CD8-positive, alpha-beta memory T cell (primary cell): ENCODE results near the gene AP3B2. TPM values are rescaled to one million over a fixed set of nuclear protein-coding genes. Genes with fewer than 3 reads are reported as not detected.
A peak's percentile ranks its signal among the peaks of the same experiment; 100 is the strongest.

Experiments
- CTCF ChIA-PET: fragments of 350-600 bp; sonication (Branson Sonifier 250); formaldehyde crosslinking; loops from one replicate; lab custom pipeline; 2021; ENCODE audit warnings: antibody characterized with exemption; lab: Charles Lee
- POLR2A ChIA-PET: fragments of 350-600 bp; sonication (Branson Sonifier 250); formaldehyde crosslinking; loops from one replicate; lab custom pipeline; 2021; ENCODE audit warnings: antibody characterized with exemption; lab: Charles Lee
- DNase-seq, 5 donors: peaks; one replicate each; pipeline versions ENCODE4 v3.0.0 to v3.0.0-alpha.2; 2020 to 2022; ENCODE audit warnings: mixed read lengths in 1 of 5
- H3K27ac ChIP-seq: one replicate; pipeline ENCODE4 v1.7.0; 2013; ENCODE audit warnings: low read depth, mild to moderate bottlenecking, low read length, moderate library complexity
- H3K27me3 ChIP-seq: 2 replicates; pipeline ENCODE4 v1.7.0; 2013; ENCODE audit warnings: low read length, mild to moderate bottlenecking; ENCODE audit not compliant: insufficient read depth, poor library complexity, severe bottlenecking
- H3K36me3 ChIP-seq: 2 replicates; pipeline ENCODE4 v1.7.0; 2013; ENCODE audit warnings: mild to moderate bottlenecking, low read length, moderate library complexity; ENCODE audit not compliant: insufficient read depth
- H3K4me1 ChIP-seq: 2 replicates; pipeline ENCODE4 v1.7.0; 2013; ENCODE audit warnings: mild to moderate bottlenecking, low read length, moderate library complexity; ENCODE audit not compliant: insufficient read depth
- H3K4me3 ChIP-seq: 2 replicates; pipeline ENCODE4 v1.7.0; 2013; ENCODE audit warnings: mild to moderate bottlenecking, low read length
- H3K9me3 ChIP-seq: 2 replicates; pipeline ENCODE4 v1.7.0; 2013; ENCODE audit warnings: mild to moderate bottlenecking, low read length
- H3K27ac Mint-ChIP-seq, 8 donors: one replicate each; pipeline ENCODE4 v1.8.0; 2020 to 2021; ENCODE audit warnings: mixed read lengths in 8 of 8, mild to moderate bottlenecking in 6 of 8, inconsistent platforms in 3 of 8, moderate library complexity in 3 of 8
- H3K27me3 Mint-ChIP-seq, 2 donors: one replicate each; pipeline ENCODE4 v1.8.0; 2020 to 2021; ENCODE audit warnings: mixed read lengths in 2 of 2, mild to moderate bottlenecking in 1 of 2, moderate library complexity in 1 of 2
- H3K36me3 Mint-ChIP-seq, 3 donors: one replicate each; pipeline ENCODE4 v1.8.0; 2020 to 2021; ENCODE audit warnings: mixed read lengths in 3 of 3, inconsistent platforms in 1 of 3, mild to moderate bottlenecking in 1 of 3
- H3K4me1 Mint-ChIP-seq, 3 donors: one replicate each; pipeline ENCODE4 v1.8.0; 2020 to 2021; ENCODE audit warnings: mixed read lengths in 3 of 3, inconsistent platforms in 1 of 3, mild to moderate bottlenecking in 1 of 3
- H3K4me3 Mint-ChIP-seq, 7 donors: one replicate each; pipeline ENCODE4 v1.8.0; 2020 to 2021; ENCODE audit warnings: mixed read lengths in 7 of 7, mild to moderate bottlenecking in 6 of 7, moderate library complexity in 4 of 7, inconsistent platforms in 2 of 7
- H3K9me3 Mint-ChIP-seq, 5 donors: one replicate each; pipeline ENCODE4 v1.8.0; 2020 to 2022; ENCODE audit warnings: mixed read lengths in 5 of 5, mild to moderate bottlenecking in 3 of 5, moderate library complexity in 2 of 5, inconsistent platforms in 1 of 5
- polyA plus RNA-seq: library from polyadenylated mRNA; unstranded; fragments of 300-500 nt; fragmentation: Illumina TruSeq; gene quantifications from one replicate; pipeline ENCODE4 v1.2.3, GENCODE V29; 2021
- total RNA-seq, 2 experiments: library from RNA; stranded (reverse); gene quantifications; one replicate each; pipeline ENCODE4 v1.2.3, GENCODE V29; 2021

AP3B2 gene
- total and polyA plus RNA-seq, 3 experiments from 2014 or later = 0.16 to 0.61 TPM; not detected in 1

DNA sequence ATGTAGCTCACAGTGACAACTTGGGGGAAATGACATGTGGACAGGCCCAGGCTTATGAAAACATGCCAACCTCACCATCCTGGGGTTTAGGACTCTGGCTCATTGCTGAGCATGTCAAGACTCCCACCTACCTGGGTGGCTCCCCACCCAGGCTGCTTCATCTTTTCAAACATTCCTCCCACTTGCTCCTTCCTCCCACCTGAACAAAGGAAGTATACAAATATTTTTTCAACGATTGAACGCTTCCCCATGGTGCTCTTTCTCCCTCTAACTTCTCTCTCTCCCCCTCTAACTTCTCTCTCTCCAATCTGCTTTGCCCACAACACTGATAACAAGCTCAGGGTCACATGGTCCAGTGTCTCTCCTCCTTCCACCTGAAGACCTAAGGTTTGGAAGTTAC is 34.8 kb downstream of the AP3B2 start:
- Histone ChIP-seq H3K4me1 (no peaks in the 10 kb centered on the region), H3K9me3 (no peaks in the 10 kb centered on the region), H3K27ac (no peak overlapping the region), H3K27me3 (no peaks in the 10 kb centered on the region), H3K36me3 (no peaks in the 10 kb centered on the region), H3K4me3 (no peak overlapping the region)
- CTCF ChIA-PET = no interaction called here
- H3K4me3 Mint-ChIP-seq = no peak overlapping the region
- POLR2A ChIA-PET = no interaction called here
- H3K27ac Mint-ChIP-seq = no peak overlapping the region
- peaks cover 0 to 4% (median 3%) of the 10 kb centered on the region in 3 donors for H3K4me1 Mint-ChIP-seq
- peaks cover 0 to 3% of the 10 kb centered on the region in 2 donors for H3K27me3 Mint-ChIP-seq
- no peak for DNase-seq
- H3K36me3 Mint-ChIP-seq = no peaks in the 10 kb centered on the region
- peaks cover 0 to 3% (median 0%) of the 10 kb centered on the region in 5 donors for H3K9me3 Mint-ChIP-seq

DNA sequence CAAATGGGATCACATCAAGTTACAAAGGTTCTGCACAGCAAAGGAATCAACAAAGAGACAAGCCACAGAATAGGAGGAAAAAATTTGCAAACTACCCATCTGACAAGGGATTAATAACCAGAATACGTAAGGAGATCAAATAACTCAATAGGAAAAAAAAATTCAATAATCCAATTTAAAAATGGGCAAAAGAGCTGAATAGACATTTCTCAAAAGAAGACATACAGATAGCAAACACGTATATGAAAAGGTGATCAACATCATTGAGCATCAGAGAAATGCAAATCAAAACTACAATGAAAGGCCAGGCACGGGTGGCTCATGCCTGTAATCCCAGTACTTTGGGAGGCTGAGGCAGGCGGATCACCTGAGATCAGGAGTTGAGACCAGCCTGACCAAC is 39.0 kb downstream of the AP3B2 start:
- H3K27ac Mint-ChIP-seq = no peak overlapping the region

DNA sequence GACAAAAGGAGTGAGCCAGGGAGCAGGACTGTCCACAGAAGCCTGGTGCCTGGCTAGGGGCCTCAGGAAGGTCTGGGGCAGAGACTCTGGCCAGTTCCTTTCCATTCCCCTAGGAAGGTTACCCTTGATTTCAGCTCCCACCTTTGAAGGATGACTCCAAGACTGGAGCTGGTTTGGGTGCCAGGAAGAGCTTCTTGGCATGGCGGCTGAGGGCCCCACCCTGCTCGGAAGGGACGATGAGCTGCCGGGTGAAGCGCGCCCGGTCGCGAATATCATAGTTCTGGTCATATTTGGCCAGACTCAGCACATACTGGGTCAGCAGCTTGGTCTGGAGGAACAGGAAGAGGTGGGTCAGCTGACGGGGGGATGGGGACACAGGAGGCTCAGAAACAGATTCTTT is 43.1 kb downstream of the AP3B2 start:
- H3K27me3 ChIP-seq = no peaks in the 10 kb centered on the region
- H3K36me3 Mint-ChIP-seq = peaks cover 0 to 7% (median 0%) of the 10 kb centered on the region in 3 donors
- no peak for DNase-seq
- no peak overlapping the region for H3K4me3 ChIP-seq
- H3K36me3 ChIP-seq = no peaks in the 10 kb centered on the region
- peaks cover 26 to 51% of the 10 kb centered on the region in 2 donors for H3K27me3 Mint-ChIP-seq
- H3K9me3 Mint-ChIP-seq = peaks cover 0 to 3% (median 0%) of the 10 kb centered on the region in 5 donors
- no peak overlapping the region for H3K27ac Mint-ChIP-seq
- H3K4me1 ChIP-seq = no peaks in the 10 kb centered on the region
- no peak overlapping the region for H3K27ac ChIP-seq
- H3K9me3 ChIP-seq = no peaks in the 10 kb centered on the region
- CTCF ChIA-PET = no interaction called here
- POLR2A ChIA-PET = no interaction called here
- H3K4me1 Mint-ChIP-seq = no peaks in the 10 kb centered on the region
- no peak overlapping the region for H3K4me3 Mint-ChIP-seq

More for the DNA sequence above, 39.0 kb downstream of the AP3B2 start:
- Mint-ChIP-seq H3K9me3 (peaks cover 0 to 3% (median 0%) of the 10 kb centered on the region in 5 donors), H3K4me3 (no peak overlapping the region), H3K27me3 (peaks cover 15 to 20% of the 10 kb centered on the region in 2 donors), H3K4me1 (no peaks in the 10 kb centered on the region), H3K36me3 (no peaks in the 10 kb centered on the region)
- no peaks in the 10 kb centered on the region for H3K27me3 ChIP-seq
- H3K9me3 ChIP-seq = no peaks in the 10 kb centered on the region
- H3K27ac ChIP-seq = no peak overlapping the region
- no peaks in the 10 kb centered on the region for H3K36me3 ChIP-seq
- no peak for DNase-seq
- H3K4me3 ChIP-seq = no peak overlapping the region
- ChIA-PET CTCF (no interaction called here), POLR2A (no interaction called here)
- H3K4me1 ChIP-seq = no peaks in the 10 kb centered on the region

DNA sequence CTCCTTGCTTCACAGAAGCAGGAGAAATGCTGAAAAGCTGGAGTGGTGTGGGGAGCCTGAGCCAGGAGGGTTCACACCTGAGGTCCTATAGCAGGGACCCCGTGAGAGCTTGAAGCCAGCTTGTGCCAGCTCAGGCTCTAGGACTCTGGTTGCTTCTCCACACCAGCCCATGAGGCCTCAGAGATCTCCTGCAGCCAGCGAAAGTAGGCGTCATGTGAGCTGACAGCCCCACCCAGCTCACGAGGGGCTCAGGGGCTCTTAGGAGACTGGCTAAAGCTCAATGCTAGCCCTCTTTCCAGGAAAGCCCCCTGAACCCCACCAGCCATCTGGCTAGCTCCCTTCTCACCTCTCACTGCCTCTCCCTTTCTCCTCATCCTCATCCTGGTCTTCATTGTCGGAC is 45.7 kb downstream of the AP3B2 start:
- H3K36me3 ChIP-seq = no peaks in the 10 kb centered on the region
- Mint-ChIP-seq H3K4me1 (no peaks in the 10 kb centered on the region), H3K27me3 (peaks cover 29 to 66% of the 10 kb centered on the region in 2 donors), H3K9me3 (no peaks in the 10 kb centered on the region), H3K27ac (no peak overlapping the region), H3K36me3 (peaks cover 0 to 7% (median 0%) of the 10 kb centered on the region in 3 donors), H3K4me3 (no peak overlapping the region)
- H3K4me1 ChIP-seq = no peaks in the 10 kb centered on the region
- ChIA-PET CTCF (no interaction called here), POLR2A (no interaction called here)
- H3K9me3 ChIP-seq = no peaks in the 10 kb centered on the region
- H3K27ac ChIP-seq = no peak overlapping the region
- no peak overlapping the region for H3K4me3 ChIP-seq
- no peaks in the 10 kb centered on the region for H3K27me3 ChIP-seq
- no peak for DNase-seq

- no peaks in the 10 kb centered on the region for H3K4me1 Mint-ChIP-seq
- Histone ChIP-seq H3K27ac (no peak overlapping the region), H3K27me3 (no peaks in the 10 kb centered on the region), H3K4me1 (no peaks in the 10 kb centered on the region), H3K9me3 (no peaks in the 10 kb centered on the region), H3K36me3 (no peaks in the 10 kb centered on the region), H3K4me3 (no peak overlapping the region)
- peaks cover 0 to 7% (median 0%) of the 10 kb centered on the region in 3 donors for H3K36me3 Mint-ChIP-seq
- H3K4me3 Mint-ChIP-seq = no peak overlapping the region
- ChIA-PET POLR2A (no interaction called here), CTCF (no interaction called here)
- H3K27ac Mint-ChIP-seq = no peak overlapping the region
- peaks cover 27 to 64% of the 10 kb centered on the region in 2 donors for H3K27me3 Mint-ChIP-seq
- peak in 2 of 5 donors; percentile 18 to 39 for DNase-seq
- H3K9me3 Mint-ChIP-seq = no peaks in the 10 kb centered on the region
These were observed 46.5 kb downstream of the AP3B2 start for GRCh38 chr15:82663186-82663600.

DNA sequence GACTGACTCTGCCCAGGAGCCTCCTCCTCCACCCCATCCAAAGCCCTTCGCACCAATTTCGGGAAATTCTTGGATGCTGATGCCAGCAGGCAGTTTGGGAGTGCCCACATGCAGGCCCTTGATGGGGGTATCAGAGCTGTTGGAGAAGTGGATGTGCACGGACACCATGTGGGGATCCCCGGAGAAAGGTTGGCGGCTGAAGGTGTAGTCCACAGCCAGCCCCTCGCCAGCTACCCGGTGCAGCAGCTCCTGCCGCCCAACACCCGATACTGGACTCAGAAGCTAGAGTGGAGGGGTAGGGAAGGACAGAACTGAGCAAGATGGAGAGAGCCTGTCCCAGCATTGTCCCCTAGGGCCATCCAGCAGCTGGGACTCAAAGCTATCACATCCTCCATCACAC is 47.0 kb downstream of the AP3B2 start:
- H3K4me1 Mint-ChIP-seq = no peaks in the 10 kb centered on the region

DNA sequence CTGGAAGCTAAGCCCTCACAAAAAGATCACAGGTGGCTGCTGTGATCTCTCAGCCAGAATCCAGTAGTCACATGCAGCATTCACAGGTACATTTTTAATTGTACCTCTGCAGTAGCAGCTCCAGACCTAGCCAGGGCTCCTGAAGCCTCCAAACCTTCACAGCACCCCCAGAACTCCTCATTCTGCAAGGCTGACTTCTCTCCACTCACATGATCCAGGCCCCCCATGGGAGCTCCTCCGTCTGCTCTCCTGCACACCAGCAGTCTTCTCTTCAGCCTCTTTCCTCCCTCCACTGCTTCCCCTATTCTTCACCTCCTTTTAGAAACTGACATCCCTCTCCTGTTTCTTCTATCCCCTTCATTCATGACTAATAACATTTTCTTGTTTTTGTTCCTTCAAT is 49.3 kb downstream of the AP3B2 start:
- POLR2A ChIA-PET = no interaction called here
- H3K9me3 Mint-ChIP-seq = no peaks in the 10 kb centered on the region
- CTCF ChIA-PET = no interaction called here

More for the DNA sequence above, 47.0 kb downstream of the AP3B2 start:
- Mint-ChIP-seq H3K27ac (no peak overlapping the region), H3K4me3 (no peak overlapping the region), H3K9me3 (no peaks in the 10 kb centered on the region), H3K27me3 (peaks cover 26 to 60% of the 10 kb centered on the region in 2 donors), H3K36me3 (peaks cover 0 to 7% (median 0%) of the 10 kb centered on the region in 3 donors)
- H3K9me3 ChIP-seq = no peaks in the 10 kb centered on the region
- no peaks in the 10 kb centered on the region for H3K27me3 ChIP-seq
- no peaks in the 10 kb centered on the region for H3K4me1 ChIP-seq
- no peak overlapping the region for H3K27ac ChIP-seq
- DNase-seq = no peak
- ChIA-PET CTCF (no interaction called here), POLR2A (no interaction called here)
- no peaks in the 10 kb centered on the region for H3K36me3 ChIP-seq
- H3K4me3 ChIP-seq = no peak overlapping the region

DNA sequence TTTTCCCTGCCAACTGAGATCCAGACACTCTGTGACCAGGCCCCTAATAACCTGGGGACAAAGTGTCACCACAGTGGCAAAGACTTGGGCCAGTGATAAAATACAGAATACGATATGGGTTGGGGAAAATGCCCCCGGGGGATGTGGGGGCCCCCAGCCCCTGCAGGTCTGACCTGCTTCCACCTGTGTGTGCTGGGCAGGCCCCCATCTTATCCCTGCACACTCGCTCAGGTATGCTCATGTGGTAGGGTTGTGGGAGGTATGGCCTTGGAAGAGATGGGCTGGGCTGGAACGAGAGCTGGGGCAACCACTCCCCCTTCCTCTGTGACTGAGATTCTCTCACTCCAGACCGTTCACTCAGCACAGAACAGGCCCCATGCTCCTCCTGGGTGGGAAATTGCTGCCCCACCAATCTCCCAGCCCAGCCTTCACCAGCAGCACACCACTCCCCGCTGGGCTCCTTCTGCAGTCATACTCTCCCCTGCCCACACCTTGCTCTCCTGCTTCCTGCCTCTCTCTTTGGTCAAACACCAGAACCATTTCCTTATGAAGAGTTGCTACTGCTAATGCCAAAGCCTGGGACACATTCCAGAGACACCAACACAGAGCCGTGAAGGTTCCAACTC is 52.9 kb downstream of the AP3B2 start:
- no peak overlapping the region for H3K4me3 ChIP-seq
- H3K27ac Mint-ChIP-seq = no peak overlapping the region
- no peaks in the 10 kb centered on the region for H3K4me1 Mint-ChIP-seq
- POLR2A ChIA-PET = no interaction called here
- CTCF ChIA-PET = no interaction called here
- no peak overlapping the region for H3K27ac ChIP-seq
- no peak overlapping the region for H3K4me3 Mint-ChIP-seq
- no peaks in the 10 kb centered on the region for H3K27me3 ChIP-seq
- no peaks in the 10 kb centered on the region for H3K4me1 ChIP-seq
- peaks cover 13 to 45% of the 10 kb centered on the region in 2 donors for H3K27me3 Mint-ChIP-seq
- DNase-seq = no peak
- no peaks in the 10 kb centered on the region for H3K9me3 Mint-ChIP-seq
- H3K36me3 ChIP-seq = no peaks in the 10 kb centered on the region
- H3K9me3 ChIP-seq = no peaks in the 10 kb centered on the region
- H3K36me3 Mint-ChIP-seq = no peaks in the 10 kb centered on the region

More for the DNA sequence above, 49.3 kb downstream of the AP3B2 start:
- DNase-seq = no peak
- Mint-ChIP-seq H3K4me3 (no peak overlapping the region), H3K36me3 (peaks cover 0 to 7% (median 0%) of the 10 kb centered on the region in 3 donors), H3K27me3 (peaks cover 19 to 55% of the 10 kb centered on the region in 2 donors), H3K4me1 (no peaks in the 10 kb centered on the region), H3K27ac (no peak overlapping the region)
- Histone ChIP-seq H3K9me3 (no peaks in the 10 kb centered on the region), H3K27me3 (no peaks in the 10 kb centered on the region), H3K27ac (no peak overlapping the region), H3K36me3 (no peaks in the 10 kb centered on the region), H3K4me3 (no peak overlapping the region), H3K4me1 (no peaks in the 10 kb centered on the region)
